HG02970 (cell line): Measurements from ENCODE around the gene TERT.

ENCODE experiments used
- ATAC-seq: cut with Tn5 transposase; IDR thresholded peaks from one replicate; pipeline ENCODE4 v1.9.1; 2021; ENCODE audit warnings: mild to moderate bottlenecking, moderate library complexity, moderate number of reproducible peaks; ENCODE audit not compliant: unreplicated experiment, low FRiP score

The TERT gene

GRCh38 chr5:1210832-1211251 lies 84.0 kb downstream of the TERT start:
- ATAC-seq = no peak

DNA sequence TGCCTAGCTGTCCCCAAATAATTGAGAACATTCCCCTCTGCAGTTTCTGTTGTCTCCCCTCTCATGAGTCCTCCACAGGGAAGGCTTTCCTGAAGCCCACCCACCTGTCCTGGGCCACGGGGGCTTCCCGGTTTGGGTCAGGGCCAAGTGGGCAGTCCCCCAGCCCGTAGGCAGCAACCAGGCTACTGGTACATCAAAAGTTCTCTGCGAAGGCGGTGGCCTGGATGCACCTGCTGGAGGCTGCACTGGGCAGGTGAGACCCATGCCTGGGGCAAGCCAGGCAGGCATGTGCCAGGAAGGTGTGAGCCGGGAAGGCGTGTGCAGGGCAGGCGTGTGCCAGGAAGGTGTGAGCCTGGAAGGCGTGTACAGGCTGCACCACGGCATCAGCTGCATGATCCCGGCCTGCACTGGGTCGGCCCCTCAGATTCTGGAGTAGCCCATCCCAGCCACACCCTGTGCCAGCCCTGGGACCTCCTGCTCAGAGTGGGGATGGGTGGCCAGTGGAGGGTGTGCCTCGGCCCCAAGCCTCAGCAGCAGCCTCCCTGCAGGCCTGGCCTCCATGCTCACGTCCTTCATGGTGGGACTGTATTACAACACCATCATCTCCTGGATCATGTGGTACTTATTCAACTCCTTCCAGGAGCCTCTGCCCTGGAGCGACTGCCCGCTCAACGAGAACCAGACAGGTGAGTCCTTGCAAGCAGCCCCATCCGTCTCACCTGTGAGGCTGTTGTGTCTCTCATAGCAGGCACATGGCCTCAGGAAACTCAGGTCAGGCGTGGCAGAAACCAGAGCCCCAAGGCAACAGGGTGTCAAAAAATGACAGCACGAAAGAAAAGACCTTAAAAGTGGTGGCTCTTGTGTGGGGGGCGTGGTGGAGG lies 84.7 kb downstream of the TERT start:
- no peak for ATAC-seq

GRCh38 chr5:1209489-1209852 lies 85.4 kb downstream of the TERT start:
- ATAC-seq = no peak

DNA sequence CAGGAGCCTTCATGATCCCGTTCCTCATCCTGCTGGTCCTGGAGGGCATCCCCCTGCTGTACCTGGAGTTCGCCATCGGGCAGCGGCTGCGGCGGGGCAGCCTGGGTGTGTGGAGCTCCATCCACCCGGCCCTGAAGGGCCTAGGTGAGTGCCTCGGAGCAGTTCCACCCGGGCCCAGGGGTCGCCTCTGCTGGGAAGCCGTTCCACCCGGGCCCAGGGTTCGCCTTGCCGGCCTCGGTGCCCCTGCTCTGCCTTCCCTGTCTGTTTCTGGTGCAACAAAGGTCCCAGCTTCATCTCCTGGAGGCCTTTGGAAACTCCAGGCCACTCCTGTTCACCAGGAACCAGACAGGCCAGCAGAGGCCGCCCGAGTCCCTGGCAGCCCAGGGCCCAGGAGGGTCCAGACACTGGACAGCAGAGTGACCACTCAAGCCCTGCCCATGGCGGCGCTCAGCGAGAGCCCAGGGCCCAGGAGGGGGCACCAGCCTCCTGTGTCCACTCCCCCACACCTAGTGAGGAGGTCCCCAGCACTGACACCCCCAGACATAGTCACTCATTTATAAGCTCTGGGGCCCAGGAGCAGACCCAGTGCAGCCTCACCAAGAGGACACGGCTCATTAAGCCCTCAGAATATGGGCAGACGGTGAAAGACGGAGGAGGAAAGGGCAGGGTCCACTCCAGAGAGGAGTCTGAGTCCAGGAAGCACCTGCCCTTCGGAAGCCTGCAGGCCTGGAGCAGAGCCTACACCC lies 86.0 kb downstream of the TERT start:
- no peak for ATAC-seq

DNA sequence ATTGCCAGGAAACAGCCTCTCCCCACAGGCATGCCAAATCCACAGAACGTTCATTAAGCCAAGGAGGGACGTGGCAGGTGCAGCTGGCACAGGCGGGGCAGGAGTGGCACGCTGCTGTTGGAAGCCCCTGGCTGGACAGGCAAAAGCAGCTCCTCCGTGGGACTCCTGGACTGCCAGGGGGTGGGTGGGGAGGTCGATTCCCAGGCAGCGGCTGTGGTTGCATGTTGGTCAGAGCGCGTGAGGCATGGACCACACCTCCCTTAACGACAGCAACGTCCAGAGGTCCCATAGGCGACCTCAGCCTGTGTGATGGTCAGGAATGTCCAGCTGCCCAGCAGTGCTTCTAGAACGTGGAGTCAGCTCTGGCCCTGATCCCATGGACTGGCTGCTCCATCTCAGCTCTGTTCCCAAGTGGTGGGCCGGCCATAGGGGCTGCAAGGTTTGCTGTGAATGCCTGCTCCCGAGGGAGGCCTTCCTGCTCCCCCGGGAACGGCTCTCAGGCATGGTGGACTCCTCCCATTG lies 86.6 kb downstream of the TERT start:
- no peak for ATAC-seq

DNA sequence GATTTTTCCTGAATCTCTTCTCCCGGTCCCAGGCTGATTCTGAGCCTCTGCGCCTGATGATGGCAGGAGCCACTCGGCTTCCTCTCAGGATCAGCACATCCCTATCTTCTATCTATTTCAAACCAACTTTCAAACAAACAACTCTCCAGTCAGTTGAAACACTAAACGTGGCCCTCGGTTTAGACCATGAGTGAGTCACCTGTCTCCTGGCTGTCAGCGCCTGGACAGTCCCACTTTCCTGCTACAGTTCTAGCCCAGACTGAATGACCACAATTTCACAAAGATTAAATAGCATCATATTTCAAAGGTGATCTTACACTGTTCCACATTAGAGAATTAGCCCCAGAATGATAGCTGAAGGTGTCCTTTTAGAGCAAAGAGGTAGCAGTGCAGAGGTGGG lies 87.3 kb downstream of the TERT start:
- ATAC-seq = no peak

- ATAC-seq = no peak
Observed at GRCh38 chr5:1206521-1207412, 88.1 kb downstream of the TERT start.

- no peak for ATAC-seq
Observed at GRCh38 chr5:1205255-1206180, 89.3 kb downstream of the TERT start.

DNA sequence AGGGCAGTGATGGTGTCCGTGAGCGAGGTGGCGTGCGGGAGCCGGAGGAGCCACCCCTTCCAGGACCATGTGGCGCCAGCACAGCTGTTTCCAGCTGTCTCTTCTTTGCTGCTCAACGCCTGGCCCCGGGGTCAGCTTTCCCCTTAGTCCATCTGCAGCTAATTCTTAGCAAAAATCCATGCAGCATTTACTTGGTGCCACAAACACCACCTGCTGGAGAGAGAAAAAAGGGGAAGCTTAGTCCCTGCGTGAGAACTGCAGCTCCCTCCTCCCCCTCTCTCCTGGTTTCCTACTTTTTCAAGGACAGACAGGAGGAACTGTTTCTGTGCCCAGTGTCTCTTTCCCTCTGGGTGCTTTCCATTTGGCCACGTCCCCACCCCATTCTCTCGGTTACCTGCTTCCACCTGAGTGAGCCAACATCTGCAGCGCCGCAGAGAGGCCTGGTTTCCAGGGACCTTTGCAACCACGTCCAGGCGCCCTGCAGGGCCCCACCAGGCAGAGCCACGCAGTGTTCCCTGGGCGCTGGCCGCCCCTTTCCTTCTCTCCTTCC lies 90.1 kb downstream of the TERT start:
- ATAC-seq = no peak

DNA sequence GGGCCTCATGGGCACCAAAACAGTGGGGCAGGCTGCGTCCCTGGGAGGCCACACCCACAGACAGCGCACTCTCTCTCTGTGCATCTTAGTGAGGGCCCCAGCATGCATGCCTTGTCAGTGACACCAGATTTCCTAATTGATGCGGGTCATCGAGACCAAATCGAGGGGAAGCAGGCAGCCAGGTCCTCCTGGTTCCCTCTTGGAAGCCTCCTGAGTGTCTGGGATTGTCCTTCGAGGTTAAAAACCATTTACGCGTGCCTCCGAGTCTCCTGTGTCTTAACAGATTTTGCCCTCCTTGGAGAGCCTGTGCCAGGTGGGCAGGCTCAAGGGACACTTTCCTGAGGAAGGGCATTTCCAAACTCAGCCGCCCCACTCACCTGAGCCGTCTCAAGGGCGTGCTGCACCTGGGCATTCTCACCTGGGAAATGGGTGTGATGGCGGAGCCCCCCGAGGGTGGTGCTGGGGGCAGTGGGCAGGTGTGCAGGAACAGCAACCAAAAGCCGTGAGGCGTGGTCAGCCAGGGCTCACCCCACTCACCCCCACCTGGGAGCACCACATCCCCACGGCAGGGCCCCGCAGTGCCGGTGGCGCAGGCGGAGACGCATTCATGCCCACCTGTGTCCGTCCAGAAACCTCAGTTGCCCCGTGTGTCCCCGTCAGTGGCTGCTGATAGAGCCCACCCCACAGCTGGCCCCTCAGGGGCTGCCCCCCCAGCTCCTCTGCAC lies 90.7 kb downstream of the TERT start:
- no peak for ATAC-seq

- ATAC-seq = no peak
Observed at GRCh38 chr5:1203311-1203967, 91.4 kb downstream of the TERT start.
